AG04450 (cell line): ENCODE data around the gene GRIP1. TPM values are rescaled to one million over a fixed set of nuclear protein-coding genes. Genes with fewer than 3 reads are reported as not detected.

ENCODE experiments used
- CTCF ChIA-PET: fragments of 300-600, 350-600 bp; formaldehyde crosslinking; extraction: SDS; loops from one replicate; lab custom pipeline; 2022; ENCODE audit warnings: antibody characterized with exemption, inconsistent platforms; lab: Charles Lee
- POLR2A ChIA-PET: fragments of 350-600 bp; formaldehyde crosslinking; extraction: SDS; loops from one replicate; lab custom pipeline; 2021; ENCODE audit warnings: antibody characterized with exemption, inconsistent platforms; lab: Yijun Ruan, JAX
- DNase-seq: peaks from one replicate; pipeline ENCODE4 v3.0.0-alpha.2; 2011; ENCODE audit warnings: low read depth, low spot score
- H3K27ac ChIP-seq: one replicate; pipeline ENCODE4 v1.5.1; 2012; ENCODE audit warnings: low read depth, low read length, control low read depth
- H3K27me3 ChIP-seq: one replicate; pipeline ENCODE4 v1.6.0; 2012; ENCODE audit warnings: low read length; ENCODE audit not compliant: control insufficient read depth, insufficient read depth
- H3K4me3 ChIP-seq: 2 replicates; pipeline ENCODE4 v1.5.1; 2011; ENCODE audit warnings: mild to moderate bottlenecking, low read depth, low read length, control low read depth
- H3K9me3 ChIP-seq: 2 replicates; pipeline ENCODE4 v1.5.1; 2012; ENCODE audit warnings: low read length; ENCODE audit not compliant: control insufficient read depth, insufficient read depth
- polyA plus RNA-seq: library from polyadenylated mRNA; depleted of rRNA; stranded (reverse); fragments of >200 nt; gene quantifications from 2 replicates; pipeline ENCODE4 v1.2.3, GENCODE V29; 2011
- TF ChIP-seq, protein P1 (sequence below): IDR thresholded peaks from 2 replicates; pipeline ENCODE4 v1.5.1; 2011; ENCODE audit warnings: low read depth, low read length, control low read depth, inconsistent platforms

Gene GRIP1
- polyA plus RNA-seq, 1 experiment, result not detected

DNA sequence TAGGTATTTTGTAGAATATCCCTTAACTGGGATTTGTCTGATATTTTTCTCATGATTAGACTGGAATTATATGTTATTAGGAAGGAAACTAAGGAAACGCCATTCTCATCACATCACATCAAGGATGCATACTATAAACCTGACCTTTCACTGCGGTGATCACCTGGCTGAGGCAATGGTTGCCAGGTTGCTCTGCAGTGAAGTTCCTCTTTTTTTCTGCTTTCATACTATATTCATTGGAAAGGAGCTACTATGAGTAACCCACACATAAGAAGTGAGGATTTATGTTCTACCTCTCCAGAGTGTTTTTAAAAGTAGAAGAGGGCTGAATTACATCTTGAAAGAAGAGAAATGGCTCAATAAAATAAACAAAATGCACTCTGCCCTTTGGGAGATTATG lies 31.0 kb upstream of the GRIP1 start:
- Histone ChIP-seq H3K9me3 (no peaks in the 10 kb centered on the region), H3K4me3 (no peak overlapping the region), H3K27me3 (no peaks in the 10 kb centered on the region), H3K27ac (no peak overlapping the region)
- ChIA-PET CTCF (interaction anchor here (1.3 to 5.4 kb wide), 10 partner anchors 9 to 1815 kb away, joined by 3 to 49 read pairs (median 4); no protein-coding TSS in a partner anchor), POLR2A (no interaction called here)
- no peak for DNase-seq
- TF ChIP-seq, protein P1, sequence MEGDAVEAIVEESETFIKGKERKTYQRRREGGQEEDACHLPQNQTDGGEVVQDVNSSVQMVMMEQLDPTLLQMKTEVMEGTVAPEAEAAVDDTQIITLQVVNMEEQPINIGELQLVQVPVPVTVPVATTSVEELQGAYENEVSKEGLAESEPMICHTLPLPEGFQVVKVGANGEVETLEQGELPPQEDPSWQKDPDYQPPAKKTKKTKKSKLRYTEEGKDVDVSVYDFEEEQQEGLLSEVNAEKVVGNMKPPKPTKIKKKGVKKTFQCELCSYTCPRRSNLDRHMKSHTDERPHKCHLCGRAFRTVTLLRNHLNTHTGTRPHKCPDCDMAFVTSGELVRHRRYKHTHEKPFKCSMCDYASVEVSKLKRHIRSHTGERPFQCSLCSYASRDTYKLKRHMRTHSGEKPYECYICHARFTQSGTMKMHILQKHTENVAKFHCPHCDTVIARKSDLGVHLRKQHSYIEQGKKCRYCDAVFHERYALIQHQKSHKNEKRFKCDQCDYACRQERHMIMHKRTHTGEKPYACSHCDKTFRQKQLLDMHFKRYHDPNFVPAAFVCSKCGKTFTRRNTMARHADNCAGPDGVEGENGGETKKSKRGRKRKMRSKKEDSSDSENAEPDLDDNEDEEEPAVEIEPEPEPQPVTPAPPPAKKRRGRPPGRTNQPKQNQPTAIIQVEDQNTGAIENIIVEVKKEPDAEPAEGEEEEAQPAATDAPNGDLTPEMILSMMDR, result no peak

DNA sequence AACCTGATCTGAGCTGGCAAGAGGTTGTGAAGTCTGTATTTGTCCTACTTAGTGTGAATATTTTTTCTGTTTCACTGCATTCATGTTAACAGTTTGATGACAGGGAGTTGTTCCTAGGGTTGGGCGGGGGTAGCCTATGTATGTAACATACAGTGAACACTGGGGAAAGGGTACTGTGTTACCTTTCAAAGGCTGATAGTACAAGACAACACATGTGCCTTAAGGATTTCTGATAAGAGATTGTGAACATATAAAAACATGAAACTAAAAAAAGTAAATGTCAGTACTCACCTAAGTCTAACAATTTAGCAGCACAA lies 30.5 kb upstream of the GRIP1 start:
- ChIA-PET POLR2A (no interaction called here), CTCF (interaction anchor here (0.7 to 5.4 kb wide), 16 partner anchors 10 to 1913 kb away, joined by 3 to 49 read pairs (median 4); no protein-coding TSS in a partner anchor)
- H3K4me3 ChIP-seq, result no peak overlapping the region
- no peaks in the 10 kb centered on the region for H3K9me3 ChIP-seq
- no peak for DNase-seq
- TF ChIP-seq, protein P1, result no peak
- no peak overlapping the region for H3K27ac ChIP-seq
- H3K27me3 ChIP-seq, result no peaks in the 10 kb centered on the region

DNA sequence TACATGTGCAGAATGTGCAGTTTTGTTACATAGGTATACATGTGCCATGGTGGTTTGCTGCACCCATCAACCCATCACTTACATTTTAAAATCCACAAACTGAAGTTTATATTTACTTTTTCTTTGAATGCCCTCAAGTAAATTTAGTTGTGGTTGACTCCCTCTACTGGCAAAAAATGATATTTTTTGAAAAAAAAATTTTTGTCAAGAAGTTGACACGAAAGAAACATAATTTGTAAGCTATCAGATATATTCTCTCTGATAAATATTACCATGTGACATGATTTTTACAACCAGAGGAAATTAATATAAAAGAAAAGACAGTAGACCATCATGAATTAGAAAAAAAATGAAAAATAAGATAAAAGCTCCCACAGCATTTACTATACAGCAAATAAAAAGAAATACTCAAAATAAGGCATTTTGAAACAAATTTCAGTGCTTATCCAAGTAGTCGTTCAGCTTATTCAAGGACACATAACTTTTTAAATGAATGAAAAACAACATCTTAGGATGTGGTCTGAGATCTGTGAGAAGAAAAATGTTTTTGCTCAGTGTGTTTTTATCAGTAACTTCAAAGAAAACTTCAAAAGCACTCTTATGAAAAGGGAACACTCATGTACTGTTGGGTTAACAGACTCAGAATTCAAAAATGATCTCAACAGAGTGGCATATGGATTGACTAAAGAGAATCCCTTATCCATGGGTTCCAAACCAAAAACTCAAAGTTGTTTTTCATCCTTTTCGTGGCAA lies 30.0 kb upstream of the GRIP1 start:
- no peak for DNase-seq
- Histone ChIP-seq H3K27ac (no peak overlapping the region), H3K27me3 (no peaks in the 10 kb centered on the region), H3K9me3 (no peaks in the 10 kb centered on the region), H3K4me3 (no peak overlapping the region)
- TF ChIP-seq, protein P1, result peak; percentile 43; the same call in 1 of the 2 replicates
- ChIA-PET CTCF (interaction anchor here (0.6 to 5.4 kb wide), 21 partner anchors 9 to 1912 kb away, joined by 3 to 49 read pairs (median 4); no protein-coding TSS in a partner anchor), POLR2A (no interaction called here)

DNA sequence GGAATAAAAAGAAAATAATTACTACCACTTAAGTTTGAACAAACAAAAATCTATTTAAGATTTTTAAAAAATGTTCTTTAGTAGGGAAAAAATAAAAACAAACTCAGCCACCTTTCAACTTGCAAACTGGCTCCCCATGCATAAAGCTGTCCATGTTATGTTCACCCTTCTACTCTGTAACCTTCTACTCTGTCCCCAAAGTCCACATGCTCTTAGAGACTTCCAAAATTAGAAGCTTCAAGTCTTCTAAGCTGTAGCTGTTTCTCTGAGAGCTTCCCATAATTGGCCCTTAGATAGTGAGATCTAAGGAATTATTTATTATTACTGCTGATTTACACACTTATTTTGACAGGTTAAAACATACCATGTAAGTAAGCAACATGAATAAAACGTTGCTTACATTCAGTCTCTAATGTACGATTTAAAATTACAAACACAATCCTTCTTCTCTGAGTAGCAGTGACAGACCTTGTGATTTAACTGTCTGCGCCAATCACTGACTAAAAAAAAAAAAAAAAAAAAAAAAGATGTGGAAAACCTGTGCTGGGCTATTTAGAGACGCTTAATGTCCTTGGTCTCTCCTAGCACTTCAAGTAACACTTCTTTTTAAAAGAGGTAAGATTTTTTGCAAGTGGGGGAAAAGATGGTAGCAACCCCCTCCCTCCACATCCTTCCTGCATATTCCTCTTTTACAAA lies 28.3 kb upstream of the GRIP1 start:
- Histone ChIP-seq H3K4me3 (no peak overlapping the region), H3K27me3 (no peaks in the 10 kb centered on the region), H3K9me3 (no peaks in the 10 kb centered on the region), H3K27ac (no peak overlapping the region)
- ChIA-PET POLR2A (no interaction called here), CTCF (interaction anchor here (1.0 kb wide), 1 partner anchor 13 kb away, joined by 4 read pairs; no protein-coding TSS in a partner anchor)
- TF ChIP-seq, protein P1, result no peak
- no peak for DNase-seq
